ENCODE results near the gene MXI1. TPM values are rescaled to one million over a fixed set of nuclear protein-coding genes. Genes with fewer than 3 reads are reported as not detected.

MXI1 gene
- total and polyA plus RNA-seq, 2 of the 4 experiments (the other 2 are of a cell fraction): 7.2 to 11.8 TPM

- Histone ChIP-seq H2BK15ac (ENCODE audit: low read depth, low read length) (no peak overlapping the region), H4K5ac (ENCODE audit: low read depth, low read length) (no peak overlapping the region), H3K4me2 (ENCODE audit: low read depth, low read length) (no peak overlapping the region), H2BK120ac (ENCODE audit: low read depth, low read length) (no peak overlapping the region), H3K9me1 (ENCODE audit: insufficient read depth, low read length) (no peaks in the 10 kb centered on the region), H3K79me1 (ENCODE audit: low read depth in 1 of 2, low read length in 2 of 2) (peaks cover 0 to 4% of the 10 kb centered on the region in 2 experiments; a peak in 1 of 4 replicates), H2AK5ac (ENCODE audit: low read depth, low read length) (no peak overlapping the region), H2AK9ac (replicated peaks; ENCODE audit: low read depth, low read length, poor library complexity) (no peak overlapping the region), H3K4me3 (ENCODE audit: insufficient read depth, low read depth, low read length) (no peak overlapping the region), H3K9ac (ENCODE audit: low read depth, low read length) (no peak overlapping the region), H3K56ac (ENCODE audit: extremely low read depth, insufficient read depth, low read length) (no peak overlapping the region), H4K91ac (ENCODE audit: insufficient read depth, low read depth, low read length) (no peak overlapping the region), H2BK5ac (ENCODE audit: low read depth, low read length, poor library complexity, severe bottlenecking) (no peak overlapping the region), H3K27me3 (ENCODE audit: control insufficient read depth, insufficient read depth, low read length) (no peaks in the 10 kb centered on the region), H3K14ac (replicated peaks; ENCODE audit: low read depth, low read length) (no peak overlapping the region), H3K18ac (ENCODE audit: low read depth, low read length) (no peak overlapping the region), H3K36me3 (ENCODE audit: control insufficient read depth, insufficient read depth, low read length) (peaks cover 5% of the 10 kb centered on the region; the same call in 1 of the 2 replicates), H2AFZ (replicated peaks; ENCODE audit: low read length, poor library complexity) (no peak overlapping the region), H3K4ac (ENCODE audit: low read depth, low read length) (no peak overlapping the region), H4K8ac (ENCODE audit: low read depth in 2 of 2, low read length in 2 of 2) (no peak overlapping the region), H3K4me1 (ENCODE audit: control insufficient read depth, insufficient read depth, low read length) (no peaks in the 10 kb centered on the region), H3K23ac (ENCODE audit: low read depth, low read length) (no peak overlapping the region), H3K9me3 (ENCODE audit: control insufficient read depth, insufficient read depth, low read length) (no peaks in the 10 kb centered on the region), H4K20me1 (ENCODE audit: insufficient read depth, low read length) (no peaks in the 10 kb centered on the region; the same call in 1 of the 2 replicates), H3K27ac (ENCODE audit: insufficient read depth, low read length) (no peak overlapping the region), H2BK20ac (ENCODE audit: low read depth, low read length) (no peak overlapping the region)
- no CpG with 5 or more reads among the region's 1 CpG for whole genome bisulfite sequencing, 2 experiments (ENCODE audit: extremely low coverage in 2 of 2, insufficient read length in 1 of 2)
- CTCF ChIA-PET: no interaction called here
- DNase-seq (no peak), ATAC-seq (ENCODE audit: low read depth) (no peak)
- no TSS peak for BruUV-seq (replicated peaks)
- TF ChIP-seq MAZ (IDR thresholded peaks at IDR 0.05; ENCODE audit: borderline replicate concordance, low read depth, low read length) (no peak), CTCF (conservative IDR thresholded peaks at IDR 0.05; ENCODE audit: low read depth, low read length) (no peak), NFE2L2 (IDR thresholded peaks at IDR 0.05; ENCODE audit: low read depth, low read length) (no peak), POLR2A (IDR thresholded peaks at IDR 0.05; ENCODE audit: low read depth, low read length) (no peak), MAFK (IDR thresholded peaks at IDR 0.05; ENCODE audit: low read depth, low read length) (no peak), CHD1 (IDR thresholded peaks at IDR 0.05; ENCODE audit: low read depth, low read length) (no peak), CEBPB (IDR thresholded peaks at IDR 0.05; ENCODE audit: low read depth, low read length) (no peak), RFX5 (IDR thresholded peaks at IDR 0.05; ENCODE audit: low read depth, low read length) (no peak), MXI1 (IDR thresholded peaks at IDR 0.05; ENCODE audit: borderline replicate concordance, low read depth, low read length) (no peak), USF2 (IDR thresholded peaks at IDR 0.05; ENCODE audit: low read depth, low read length) (no peak), FOS (IDR thresholded peaks at IDR 0.05; ENCODE audit: low read depth, low read length) (no peak), ELK1 (IDR thresholded peaks at IDR 0.05; ENCODE audit: borderline replicate concordance, low read depth, low read length) (no peak), RAD21 (IDR thresholded peaks at IDR 0.05; ENCODE audit: low read length) (no peak), SMC3 (IDR thresholded peaks at IDR 0.05; ENCODE audit: low read depth, low read length) (no peak)
- POLR2A ChIA-PET (ENCODE audit: unreplicated experiment): no interaction called here
- in situ Hi-C loops (cut with MboI; ENCODE audit: low sequenced_read_pairs) (no loop called here), intact Hi-C loops (cut with micrococcal nuclease) (no loop called here), dilution Hi-C loops (cut with HindIII; ENCODE audit: low sequenced_read_pairs, unreplicated experiment) (no loop called here)
These were observed 35.1 kb downstream of the MXI1 start for GRCh38 chr10:110242511-110242910.
